ENCODE measurements around the gene KIF19.

KIF19 gene

DNA sequence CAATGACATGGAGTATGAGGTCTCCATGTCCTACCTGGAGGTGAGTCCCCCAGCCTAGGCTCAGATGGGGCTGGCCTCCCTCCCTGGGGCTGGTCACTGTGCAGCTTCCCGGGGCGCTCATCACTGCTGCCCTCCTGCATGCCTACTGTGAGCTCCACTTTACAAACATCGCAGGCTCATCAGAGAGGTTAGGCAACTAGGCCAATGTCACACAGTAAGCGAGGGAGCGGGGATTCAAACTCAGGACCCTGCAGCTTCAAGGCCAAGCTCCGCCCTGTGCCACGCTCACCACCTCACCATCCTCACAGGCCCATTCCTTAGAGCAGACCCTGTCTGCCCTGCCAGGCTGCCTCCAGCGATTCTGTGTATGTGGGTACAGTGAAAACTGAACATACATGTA is 17.1 kb downstream of the KIF19 start:
- no peak for DNase-seq

DNA sequence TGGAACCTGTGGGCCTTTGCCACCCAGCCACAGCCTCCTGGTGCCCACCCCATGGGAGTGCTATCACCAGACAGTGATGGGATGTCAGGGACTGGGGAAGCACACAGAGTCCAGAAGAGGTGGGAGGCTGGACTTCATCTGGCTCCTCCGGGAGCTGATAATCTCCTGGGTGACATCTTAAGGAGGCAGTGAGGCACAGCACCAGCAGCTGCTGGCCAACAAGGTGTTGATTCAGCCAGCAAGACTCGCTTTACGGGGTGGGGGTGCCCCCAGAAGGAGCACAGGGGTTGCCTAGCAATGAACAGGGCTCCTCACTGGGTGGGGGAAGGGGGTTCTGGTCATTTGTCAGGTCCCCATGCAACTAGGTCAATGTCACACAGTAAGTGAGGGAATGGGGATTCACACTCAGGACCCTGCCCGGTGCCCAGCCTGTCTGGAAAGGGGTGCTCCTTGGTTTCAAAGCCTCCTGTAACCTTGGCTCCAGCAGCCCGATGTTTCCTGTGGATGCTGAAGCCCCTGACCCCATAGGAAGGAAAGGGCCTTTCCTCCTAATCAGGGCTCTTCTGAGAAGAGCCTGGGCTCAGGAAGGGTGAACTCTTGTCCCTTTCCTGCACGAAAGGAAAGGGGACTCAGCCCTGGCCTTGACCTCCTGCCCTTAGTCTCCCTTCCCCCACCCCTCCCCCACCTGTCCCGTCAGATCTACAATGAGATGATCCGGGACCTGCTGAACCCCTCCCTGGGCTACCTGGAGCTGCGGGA is 17.7 kb downstream of the KIF19 start:
- peak; percentile 31 for DNase-seq

GRCh38 chr17:74344658-74345057 is 18.6 kb downstream of the KIF19 start:
- no peak for DNase-seq

GRCh38 chr17:74345433-74346241 is 19.6 kb downstream of the KIF19 start:
- peak; percentile 70 for DNase-seq

DNA sequence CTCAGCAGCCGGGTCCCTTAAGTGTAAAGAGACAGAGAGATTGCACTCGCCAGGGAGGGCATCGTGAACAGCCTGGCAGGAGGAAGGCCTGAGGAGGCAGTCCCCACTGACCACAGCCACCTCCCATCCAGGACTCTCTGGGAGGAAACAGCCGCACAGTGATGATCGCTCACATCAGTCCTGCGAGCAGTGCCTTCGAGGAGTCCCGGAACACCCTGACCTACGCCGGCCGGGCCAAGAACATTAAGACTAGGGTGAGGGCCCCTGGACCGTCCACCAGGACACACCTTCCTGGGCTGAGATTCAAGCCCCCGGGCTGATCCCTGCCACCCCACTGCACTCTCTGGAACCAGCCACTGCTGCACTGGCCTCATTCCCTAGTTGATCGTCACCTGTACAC is 21.6 kb downstream of the KIF19 start:
- DNase-seq = no peak

- DNase-seq = no peak
Measured at GRCh38 chr17:74349120-74349519, 23.1 kb downstream of the KIF19 start.

GRCh38 chr17:74350486-74350885 is 24.5 kb downstream of the KIF19 start:
- DNase-seq = no peak

- DNase-seq = no peak
Measured at GRCh38 chr17:74351552-74352210, 25.7 kb downstream of the KIF19 start.

GRCh38 chr17:74353446-74354060 is 27.5 kb downstream of the KIF19 start:
- no peak for DNase-seq

DNA sequence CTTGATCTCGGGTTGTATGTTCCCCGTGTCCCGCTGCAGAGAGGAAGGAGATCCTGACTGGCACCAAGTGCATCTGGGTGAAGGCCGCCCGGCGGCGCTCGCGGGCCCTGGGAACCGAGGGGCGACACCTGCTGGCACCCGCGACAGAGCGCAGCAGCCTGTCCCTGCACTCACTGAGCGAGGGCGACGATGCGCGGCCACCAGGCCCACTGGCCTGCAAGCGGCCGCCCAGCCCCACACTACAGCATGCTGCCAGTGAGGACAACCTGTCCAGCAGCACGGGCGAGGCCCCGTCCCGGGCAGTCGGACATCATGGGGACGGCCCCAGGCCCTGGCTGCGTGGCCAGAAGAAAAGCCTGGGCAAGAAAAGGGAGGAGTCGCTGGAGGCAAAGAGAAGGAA is 28.1 kb downstream of the KIF19 start:
- DNase-seq = no peak

DNA sequence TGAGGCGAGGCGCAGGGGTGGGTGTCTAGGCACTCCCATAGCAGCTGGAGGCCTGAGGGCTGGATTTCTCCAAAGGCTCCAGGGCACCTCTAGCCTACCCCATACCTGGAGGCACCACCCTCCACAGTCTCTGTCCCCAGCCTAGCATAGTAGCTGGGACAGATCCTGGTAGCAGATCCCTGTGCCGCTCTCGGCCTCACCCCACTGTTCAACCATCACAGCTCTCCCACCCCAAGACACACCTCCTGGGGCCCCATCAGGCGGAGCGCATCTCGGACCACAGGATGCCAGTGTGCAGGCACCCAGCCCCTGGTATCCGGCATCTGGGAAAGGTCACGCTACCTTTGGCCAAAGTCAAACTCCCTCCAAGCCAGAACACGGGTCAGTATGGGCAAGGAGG is 28.5 kb downstream of the KIF19 start:
- no peak for DNase-seq

DNA sequence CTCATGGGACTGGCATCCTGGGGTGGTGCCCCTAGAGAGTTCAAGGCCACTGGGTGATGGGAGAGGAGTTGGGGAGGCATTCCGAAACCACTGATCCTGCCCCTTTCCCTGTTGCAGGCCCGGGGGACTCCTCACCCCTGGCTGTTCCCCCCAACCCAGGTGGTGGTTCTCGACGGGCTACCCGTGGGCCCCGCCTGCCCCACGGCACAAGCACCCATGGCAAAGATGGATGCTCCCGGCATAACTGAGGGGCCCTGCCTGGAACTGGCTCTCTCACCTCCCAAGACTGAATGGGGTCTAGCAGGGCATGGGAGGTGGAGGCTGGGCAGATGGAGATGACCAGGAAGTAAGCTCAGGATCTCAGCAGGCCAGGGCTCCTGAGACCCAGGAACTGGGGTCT is 29.0 kb downstream of the KIF19 start:
- DNase-seq = no peak

DNA sequence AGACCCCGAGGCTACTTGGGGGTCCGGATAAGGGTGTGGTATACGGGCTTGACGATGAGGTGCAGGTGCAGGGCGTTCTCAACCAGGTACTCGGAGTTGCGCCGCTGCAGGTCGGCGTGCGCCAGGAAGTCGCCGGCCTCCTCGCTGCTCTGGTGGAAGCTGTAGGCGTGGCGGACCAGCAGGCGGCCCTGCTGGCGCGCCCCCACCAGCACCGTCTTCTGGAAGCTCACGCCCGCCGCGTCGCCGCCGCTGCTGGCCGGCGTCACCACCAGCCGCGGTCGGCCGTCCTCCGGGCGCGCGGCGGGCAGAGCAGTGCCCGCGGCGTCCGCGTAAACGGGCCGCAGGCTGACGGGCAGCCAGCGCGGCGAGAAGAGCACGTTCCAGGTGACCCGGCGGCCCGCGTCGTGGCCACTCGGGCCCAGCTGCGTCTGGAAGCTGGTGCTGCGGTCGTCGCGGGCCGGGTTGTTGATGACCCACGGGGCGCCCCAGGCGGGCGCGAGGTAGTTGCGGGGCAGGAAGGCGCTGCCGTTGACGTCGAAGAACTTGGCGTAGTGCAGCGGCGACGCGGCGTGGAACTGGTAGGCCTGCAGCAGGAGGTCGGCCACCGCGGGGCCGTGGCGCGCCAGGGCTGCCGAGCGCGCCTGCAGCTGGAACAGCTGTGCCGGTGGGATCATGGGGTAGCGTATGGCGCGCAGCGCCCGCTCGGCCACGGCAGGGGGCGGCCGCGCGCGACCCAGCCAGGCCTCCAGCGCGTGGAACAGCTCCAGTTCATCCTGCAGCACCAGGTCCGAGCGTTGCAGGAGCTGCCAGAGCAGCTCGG is 30.8 kb downstream of the KIF19 start:
- DNase-seq = peak; percentile 26

DNA sequence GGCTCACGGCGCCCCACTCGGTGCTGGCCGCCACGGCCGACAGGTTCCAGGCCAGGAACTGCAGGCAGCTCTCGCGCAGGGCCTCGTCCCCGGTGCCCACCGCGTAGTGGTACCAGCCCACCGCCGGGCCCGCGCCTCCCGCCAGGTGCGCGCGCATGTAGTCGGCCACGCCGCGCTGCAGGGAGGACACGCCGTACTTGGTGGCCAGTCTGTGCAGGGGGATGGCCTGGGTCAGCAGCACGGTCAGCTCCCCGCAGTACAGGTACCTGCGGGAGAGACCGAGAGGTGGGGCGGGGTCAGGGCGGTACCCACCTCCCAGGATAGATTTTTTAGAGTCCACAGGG is 31.4 kb downstream of the KIF19 start:
- no peak for DNase-seq

- no peak for DNase-seq
Measured at GRCh38 chr17:74358697-74359096, 32.7 kb downstream of the KIF19 start.

DNA sequence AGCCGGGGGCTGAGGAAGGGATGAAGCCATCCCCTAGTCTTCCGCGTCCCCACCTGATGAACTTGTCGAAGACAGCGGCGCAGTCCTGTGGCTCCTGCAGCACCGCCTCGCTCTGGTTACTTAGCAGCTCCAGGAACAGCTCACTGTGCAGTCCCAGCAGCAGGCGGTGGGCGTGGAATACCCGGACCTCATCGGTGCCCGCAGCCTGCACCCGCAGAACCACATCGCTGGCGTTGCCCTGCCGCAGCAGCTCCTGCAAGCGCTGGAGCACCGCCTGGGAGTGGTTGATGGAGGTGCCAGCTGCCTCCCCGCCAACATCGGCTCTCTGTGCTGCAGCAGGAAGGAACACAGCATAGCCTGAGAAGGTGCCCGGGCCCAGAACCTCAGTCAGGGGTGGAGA is 33.9 kb downstream of the KIF19 start:
- DNase-seq = no peak

DNA sequence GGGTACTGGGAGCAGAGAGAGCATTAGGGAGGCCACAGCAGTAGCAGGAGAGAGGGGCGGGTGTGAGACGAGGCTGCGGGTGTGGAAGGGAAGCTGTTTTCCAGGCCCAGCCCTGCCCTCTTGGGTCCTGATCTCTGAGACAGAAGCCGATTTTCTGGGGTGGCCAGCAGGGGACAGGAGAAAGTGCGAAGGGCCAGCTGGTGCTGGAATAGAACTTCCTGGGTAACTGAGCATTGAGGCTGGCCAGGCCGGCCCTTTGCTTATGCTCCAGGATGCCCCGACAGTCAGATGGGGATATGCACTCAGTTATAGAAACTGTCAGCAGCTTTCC is 34.8 kb downstream of the KIF19 start:
- DNase-seq = no peak

- DNase-seq = peak; percentile 98
Measured at GRCh38 chr17:74361230-74362068, 35.4 kb downstream of the KIF19 start, which contains the start of gene BTBD17. TSS of gene BTBD17 (minus strand) at chr17:74361868. CDS start at chr17:74361819, 49 bp downstream.

- DNase-seq = peak; percentile 93
Measured at GRCh38 chr17:74362069-74362405, 36.0 kb downstream of the KIF19 start.

DNA sequence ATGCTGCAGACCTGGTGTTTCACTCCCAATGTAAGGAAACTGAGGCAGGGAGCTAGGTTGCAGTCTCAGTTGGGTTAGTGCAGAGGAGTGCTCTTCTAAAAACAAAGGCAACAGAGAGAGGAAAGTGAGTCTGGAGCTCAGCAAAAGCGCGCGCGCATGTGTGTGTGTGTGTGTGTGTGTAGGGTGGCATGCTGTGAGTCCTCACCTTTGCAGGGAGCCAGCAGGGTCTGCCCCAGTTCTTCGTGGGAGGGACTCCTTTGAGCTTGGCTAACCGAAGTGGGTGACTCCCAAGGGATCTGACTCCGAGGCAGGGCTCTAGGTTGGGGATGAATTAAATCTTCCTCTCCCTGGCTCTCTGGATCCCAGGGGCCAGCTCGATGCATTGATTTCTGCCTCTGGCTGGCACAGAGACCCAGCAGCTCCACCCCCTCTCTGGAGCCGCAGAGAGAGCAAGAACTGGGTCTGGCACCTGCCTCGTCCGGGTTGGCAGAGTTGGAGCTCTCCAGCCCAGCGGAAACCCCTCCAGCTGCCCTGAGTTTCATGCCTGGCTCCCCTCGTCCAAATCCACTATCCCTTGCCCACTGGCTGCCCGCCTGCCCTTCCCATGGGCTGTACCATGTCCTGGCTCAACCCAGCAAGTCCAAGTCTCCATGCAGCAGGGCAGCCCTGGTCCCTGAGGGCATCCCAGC is 36.9 kb downstream of the KIF19 start:
- peak; percentile 71 for DNase-seq

DNA sequence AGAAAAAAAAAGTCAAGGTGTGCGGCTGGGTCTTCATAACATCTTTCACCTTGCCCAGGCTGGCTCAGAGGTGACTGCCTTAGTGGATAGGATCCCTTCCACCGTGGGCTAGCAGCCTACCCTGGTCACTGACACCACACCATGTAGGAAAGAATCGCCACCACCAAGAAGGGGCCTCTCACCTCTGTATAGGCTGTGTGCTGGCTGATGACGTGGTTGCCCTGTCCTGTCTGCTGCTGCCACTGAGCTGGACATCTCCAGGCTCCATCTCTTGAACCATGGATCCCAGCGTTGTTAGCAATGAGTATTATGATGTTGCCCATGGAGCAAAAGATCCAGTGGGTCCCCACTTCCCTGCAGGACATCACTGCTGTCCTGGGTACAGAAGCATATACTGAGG is 41.2 kb downstream of the KIF19 start, which contains the start of gene GPR142:
Gene GPR142, plus strand, starts transcription at position 301 of the 400 bp plus-strand sequence. CDS start 2,035 bp downstream, outside the sequence.
- no peak for DNase-seq
